ENCODE measurements around the gene HCFC1.

The HCFC1 gene

DNA sequence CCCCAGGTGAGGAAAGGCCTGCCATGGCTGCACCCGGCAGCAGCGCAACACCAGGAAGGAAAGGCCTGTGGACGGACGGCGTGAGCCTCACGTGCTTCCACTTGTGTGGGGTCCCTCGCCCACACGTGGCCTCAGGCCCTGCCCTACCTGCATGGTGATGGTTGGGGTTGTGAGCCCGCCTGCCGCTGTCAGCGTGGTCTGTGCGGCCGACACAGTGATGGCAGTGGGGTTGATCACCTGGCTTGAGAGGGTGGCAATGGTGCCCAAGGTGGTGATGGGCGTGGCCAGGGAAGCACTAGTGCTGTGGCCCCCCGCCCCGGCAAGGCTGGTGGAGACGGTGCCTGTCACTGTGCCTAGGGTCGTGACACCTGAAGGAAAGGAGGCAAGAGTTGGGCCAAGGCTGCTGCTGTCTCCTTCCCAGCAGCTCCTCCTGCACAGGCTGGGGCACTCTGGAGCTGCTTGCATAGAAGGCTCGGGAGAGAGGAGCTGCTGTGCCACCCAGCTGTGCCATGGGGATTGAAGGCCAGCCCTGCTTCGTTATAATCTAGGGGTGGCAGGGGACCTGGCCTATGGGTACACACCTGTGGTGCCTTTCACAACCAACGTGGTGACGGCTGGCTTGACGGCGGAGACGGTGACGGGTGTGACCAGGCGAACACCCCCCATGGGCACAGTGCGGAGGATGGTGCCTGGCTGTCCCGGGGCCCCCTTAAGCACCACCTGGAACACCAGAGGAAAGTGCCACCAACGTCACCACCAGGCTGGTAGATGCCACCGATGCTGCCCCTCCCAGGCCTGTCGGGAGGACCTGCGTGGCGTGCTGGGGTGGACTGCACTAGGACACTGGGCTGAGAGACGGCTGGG lies 15.3 kb downstream of the HCFC1 start:
- DNase-seq: no peak

GRCh38 chrX:153955228-153955732 lies 16.3 kb downstream of the HCFC1 start:
- no peak for DNase-seq

GRCh38 chrX:153954558-153955227 lies 16.9 kb downstream of the HCFC1 start:
- DNase-seq: no peak

DNA sequence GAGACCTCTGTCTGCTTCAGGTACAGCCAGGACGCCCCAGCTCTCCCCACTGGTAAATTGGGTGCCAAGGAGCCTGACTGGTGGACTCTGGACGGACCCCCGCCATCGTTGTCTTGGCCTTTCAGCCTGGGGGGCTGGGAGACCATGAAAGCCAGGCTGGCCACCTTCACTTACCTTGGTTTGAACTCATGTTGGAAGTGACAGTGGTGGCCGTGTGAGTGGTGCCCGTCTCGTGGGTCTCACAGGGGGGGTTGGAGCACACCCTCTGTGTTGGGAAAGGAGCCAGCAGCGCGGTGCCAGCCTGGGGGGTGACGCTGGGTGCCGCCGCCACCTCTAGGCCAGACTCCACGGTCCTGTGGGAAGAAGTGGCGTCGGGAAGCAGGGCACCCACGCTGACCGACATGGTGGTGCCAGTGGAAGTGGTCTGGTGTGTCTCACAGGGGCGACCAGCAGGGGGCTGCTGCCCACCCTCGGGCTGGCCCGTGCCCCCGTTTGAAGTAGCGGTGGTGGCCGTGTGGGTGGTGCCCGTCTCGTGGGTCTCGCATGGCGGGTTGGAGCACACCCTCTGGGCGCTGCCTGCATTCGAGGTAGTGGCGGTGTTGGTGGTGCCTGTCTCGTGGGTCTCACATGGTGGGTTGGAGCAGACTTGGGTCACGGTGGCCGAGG lies 17.6 kb downstream of the HCFC1 start:
- no peak for DNase-seq

DNA sequence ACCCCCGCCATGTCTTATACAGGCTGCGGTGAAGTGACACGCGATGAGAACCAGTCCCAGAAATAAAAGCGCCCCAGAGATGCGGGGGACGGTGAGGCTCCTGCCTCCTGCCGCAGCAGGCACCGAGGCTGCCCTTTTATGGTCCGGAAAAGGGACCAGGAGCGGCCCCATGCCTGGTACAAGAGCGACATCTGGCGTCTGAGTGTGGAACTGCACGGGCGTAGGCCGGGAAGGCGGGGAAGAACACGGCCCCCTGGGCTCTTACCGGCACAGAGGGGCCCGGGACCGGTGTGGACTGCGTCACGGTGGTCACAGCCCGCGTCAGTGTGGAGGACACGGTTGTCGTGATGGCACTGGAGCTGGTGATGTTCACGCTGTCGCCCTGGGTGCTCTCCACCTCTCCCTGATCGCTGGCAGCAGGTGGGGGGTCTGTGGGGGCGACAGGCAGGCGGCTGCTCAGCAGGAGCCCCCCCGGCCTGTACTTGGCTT lies 18.2 kb downstream of the HCFC1 start:
- DNase-seq: no peak

GRCh38 chrX:153952373-153953026 lies 19.1 kb downstream of the HCFC1 start:
- no peak for DNase-seq

DNA sequence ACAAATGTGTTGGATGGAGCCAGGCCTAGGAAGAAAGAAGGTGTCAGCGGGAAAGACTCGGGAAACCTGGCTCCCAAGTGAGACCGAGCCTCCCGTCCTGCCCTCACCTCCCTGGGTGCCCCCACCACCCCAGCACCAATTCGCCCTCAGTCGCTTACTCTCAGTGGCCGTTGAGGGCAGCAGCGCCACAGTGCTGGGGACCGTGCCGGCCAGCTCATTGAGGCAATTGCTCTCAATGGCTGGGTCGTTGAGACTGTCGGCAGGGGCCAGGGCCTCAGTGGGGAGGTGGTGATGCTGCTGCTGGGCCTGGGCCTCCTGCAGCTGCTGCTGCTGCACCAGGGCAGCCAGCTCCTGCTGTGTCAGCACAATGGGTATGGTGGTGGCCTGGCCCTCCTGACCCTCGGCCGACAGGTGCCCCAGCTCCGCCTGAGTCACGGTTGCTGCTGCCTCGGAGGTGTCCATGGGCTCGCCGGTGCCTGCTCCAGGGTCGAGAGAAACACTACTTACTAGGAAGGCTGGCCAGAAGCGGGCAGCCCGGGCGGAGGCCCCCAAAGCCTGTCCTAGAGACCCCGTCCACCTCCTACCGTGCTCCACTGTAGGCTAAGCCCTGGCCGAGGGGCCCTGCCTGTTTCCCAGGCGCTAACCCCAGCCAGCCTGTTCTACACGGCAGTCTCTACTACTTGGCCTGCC lies 19.8 kb downstream of the HCFC1 start:
- DNase-seq: no peak

DNA sequence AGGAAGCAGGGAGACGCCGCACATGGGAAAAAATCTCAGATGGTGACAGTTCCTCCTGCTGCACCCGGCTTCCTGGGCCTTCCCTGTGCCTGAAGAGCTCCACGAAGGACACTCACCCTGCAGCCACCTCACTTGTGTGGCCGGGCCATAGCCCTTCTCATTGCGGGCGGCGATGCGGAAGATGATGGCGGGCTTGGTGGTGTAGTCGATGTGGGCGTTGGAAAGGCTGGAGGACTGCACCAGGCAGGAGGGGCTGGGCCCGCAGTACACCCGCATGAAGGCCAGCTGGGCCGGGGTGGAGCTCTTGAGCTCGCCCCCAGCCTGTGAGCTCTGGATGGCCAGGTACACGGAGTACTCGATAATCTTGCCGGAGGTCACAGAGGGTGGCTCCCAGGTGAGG lies 21.5 kb downstream of the HCFC1 start:
- DNase-seq: no peak

DNA sequence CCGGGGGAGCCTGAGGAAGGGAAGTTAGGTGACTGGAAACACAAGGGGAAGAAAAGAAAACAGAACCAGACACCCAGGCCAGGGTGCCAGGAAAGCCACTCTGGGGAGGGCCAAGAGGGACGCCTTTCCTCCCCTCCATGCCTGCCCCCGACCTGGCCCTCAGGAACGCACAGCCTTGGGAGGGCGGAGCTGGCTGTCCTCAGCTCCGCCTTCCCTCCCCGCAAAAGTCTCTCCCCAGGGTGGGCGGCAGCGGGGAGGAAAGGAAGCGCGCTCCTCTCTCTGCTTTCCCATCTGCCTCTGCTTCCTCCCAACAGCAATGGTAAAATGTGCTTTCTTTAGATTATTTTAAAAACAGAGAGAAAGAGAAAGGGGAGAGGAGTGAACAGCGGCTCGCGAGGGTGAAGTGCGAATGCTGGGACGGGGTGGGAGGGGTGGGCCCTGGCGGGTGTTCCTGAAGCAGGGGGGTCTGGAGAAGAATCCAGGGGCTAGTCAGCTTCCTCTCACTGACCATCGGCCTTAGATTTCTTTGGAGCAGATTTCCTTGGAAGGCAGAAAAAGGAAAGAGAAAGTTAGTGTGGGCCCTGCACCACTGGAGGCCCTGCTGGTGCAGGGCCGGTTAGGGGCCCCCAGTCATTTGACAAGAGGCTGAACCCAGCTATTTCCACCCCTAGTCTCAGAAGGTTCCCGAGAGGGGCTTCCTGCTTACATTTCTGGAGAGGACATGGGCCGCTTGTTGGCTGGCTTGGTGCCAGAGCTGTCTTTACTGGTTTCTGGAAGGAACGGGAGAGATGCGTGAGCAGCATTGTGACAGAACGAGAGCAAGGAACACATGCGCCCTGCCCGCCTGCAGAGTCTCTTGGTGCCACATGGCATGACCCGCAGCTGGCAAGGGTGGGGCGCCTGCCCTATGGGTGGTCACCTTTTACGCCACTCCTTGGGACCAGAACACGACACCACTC lies 22.5 kb downstream of the HCFC1 start:
- no peak for DNase-seq

- no peak for DNase-seq
Measured at GRCh38 chrX:153948002-153948466, 23.6 kb downstream of the HCFC1 start.

- no peak for DNase-seq
Measured at GRCh38 chrX:153947009-153947769, 24.4 kb downstream of the HCFC1 start.

GRCh38 chrX:153945956-153946943 lies 25.4 kb downstream of the HCFC1 start:
- no peak for DNase-seq

DNA sequence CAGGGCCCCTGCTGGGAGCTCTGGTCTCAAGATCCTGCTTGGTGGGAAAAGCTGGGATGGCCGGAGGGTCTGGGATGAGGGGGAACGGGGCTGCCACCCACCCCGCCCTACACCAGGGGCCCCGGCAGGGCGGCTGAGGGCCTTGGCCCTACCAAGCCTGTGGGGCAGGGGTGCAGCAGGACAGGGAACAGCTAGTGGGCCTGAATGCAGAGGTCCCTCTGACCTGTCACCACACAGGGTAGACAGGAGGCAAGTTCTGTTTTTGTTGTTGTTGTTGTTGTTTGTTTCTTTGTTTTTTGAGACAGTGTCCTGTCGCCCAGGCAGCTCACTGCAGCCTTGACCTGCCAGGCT lies 26.8 kb downstream of the HCFC1 start:
- DNase-seq: no peak

GRCh38 chrX:153944140-153944799 lies 27.3 kb downstream of the HCFC1 start, which contains the start of gene RENBP:
TSS of gene RENBP (minus strand) at chrX:153944643. CDS start at chrX:153944610, 33 bp downstream.
- DNase-seq: peak; percentile 2

- DNase-seq: no peak
Measured at GRCh38 chrX:153941336-153942252, 30.0 kb downstream of the HCFC1 start.

- no peak for DNase-seq
Measured at GRCh38 chrX:153939573-153939972, 32.0 kb downstream of the HCFC1 start.

DNA sequence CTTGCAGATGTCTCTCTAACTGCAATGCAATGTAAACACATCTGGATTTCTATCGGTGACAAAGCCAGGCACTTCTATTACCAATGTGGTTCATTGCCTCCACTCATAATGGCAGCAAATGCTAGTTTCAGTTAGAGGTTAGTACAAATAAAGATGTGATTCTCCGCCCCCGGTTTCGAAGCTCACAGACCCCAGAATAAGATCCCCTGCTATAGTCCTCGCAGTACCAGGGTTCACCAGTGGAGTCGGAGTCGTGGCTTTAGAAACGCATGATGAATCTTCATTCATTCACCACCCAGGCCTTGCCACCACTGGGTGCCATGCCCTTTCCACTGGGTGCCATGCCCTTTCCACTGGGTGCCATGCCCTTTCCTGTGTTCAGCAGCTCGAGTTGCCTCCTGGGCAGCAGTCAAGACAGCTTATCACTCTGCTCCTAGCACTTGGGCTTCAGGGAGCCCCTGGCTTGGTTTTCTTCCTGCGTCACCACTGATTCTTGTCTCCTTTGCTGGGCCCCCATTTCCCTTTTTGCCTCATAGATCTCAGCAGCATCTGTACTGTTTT lies 33.3 kb downstream of the HCFC1 start:
- no peak for DNase-seq

All from NCI-H1436 treated with DMSO at 0.1 percent for 48 hours (cell line).